NK-92 (cell line): Measurements from ENCODE around the gene TECPR1.

Experiments used
- DNase-seq: peaks from one replicate; lab custom pipeline; 2025; ENCODE audit not compliant: unreplicated experiment; lab: John Stamatoyannopoulos, UW

TECPR1 gene

DNA sequence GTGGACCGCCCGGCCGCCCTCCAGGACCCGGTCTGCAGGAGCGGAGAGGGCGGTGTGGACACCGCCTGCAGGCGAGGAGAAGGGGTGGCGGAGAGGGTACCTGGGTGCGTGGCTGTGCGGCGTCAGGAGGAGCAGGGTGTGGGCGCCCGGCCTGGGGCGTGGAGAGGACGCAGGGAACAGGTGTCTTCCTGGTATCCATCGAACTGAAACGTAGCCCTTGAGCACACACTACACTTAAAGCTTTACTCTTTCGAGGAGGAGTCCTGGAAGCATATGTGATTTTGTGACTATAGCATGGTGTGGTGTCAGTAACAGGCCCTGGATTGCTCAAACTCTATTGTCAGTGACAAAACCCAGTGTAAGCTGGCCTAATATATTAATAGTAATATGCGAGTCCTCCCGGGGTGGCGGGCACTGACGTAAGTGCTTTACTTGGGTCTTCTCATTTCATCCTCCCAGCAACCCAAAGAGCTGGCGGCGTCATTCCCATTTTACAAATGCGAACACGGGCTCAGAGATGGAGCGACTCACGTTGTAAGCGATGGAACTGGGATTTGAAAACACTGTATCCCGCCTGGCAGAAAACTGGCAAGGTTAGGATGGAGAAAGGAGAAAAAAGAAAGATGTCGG, 508 bp upstream of the TECPR1 start:
- DNase-seq = no peak

GRCh38 chr7:98251231-98251600, 816 bp downstream of the TECPR1 start:
- no peak for DNase-seq

DNA sequence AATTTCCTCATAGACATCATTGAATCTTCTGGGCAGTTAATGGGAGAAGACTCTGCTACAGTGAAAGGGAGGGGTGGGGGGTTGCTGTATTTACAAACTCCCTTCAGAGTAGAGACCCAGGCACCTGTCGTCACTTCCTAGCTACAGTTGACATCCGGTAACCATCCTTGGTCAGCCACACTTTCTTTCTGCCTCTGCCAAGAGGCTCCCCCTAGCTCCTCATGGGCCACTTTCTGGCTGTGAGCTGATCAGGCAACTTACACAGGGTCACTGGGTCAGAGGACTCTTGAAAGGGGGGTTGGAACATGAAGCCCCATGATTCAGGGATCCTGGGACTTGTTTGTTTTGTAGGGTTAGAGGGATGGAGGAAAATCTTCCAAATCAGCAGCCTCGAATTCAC, 1.2 kb downstream of the TECPR1 start:
- DNase-seq = no peak

- no peak for DNase-seq
Observed at GRCh38 chr7:98249106-98249505, 2.9 kb downstream of the TECPR1 start.

- no peak for DNase-seq
Observed at GRCh38 chr7:98248156-98248555, 3.9 kb downstream of the TECPR1 start.

DNA sequence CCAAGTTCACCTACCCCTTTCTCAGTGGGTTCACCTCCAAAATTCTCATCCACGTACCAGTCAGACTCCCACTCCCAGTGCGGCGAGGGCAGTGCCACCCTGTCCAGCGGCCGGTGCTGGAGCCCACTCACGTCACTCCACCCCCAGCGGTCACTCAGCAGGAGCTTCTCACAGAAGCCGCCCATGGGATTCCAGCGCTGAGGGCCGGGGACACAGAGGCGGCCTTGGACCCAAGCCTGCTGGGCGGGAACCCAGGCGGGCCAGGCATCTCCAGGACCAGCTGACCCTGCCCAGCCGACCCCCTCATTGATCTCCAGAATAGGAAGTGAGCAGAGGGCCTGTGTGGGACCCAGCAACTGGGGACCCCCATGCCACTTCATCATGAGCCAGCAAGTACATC, 7.2 kb downstream of the TECPR1 start:
- DNase-seq = no peak

DNA sequence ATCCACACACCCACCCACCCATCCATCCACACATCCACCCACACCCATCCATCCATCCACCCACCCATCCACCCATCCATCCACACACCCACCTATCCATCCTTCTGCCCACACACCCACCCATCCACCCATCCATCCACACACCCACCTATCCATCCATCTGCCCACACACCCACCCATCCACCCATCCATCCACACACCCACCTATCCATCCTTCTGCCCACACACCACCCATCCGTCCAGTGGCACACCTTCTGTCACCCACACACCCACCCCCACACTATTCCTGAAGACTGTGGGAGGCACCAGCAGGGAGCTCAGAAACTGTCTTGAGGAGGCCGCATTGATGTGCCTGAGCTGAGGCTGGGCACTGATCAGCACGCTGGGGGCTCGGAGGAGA, 9.1 kb downstream of the TECPR1 start:
- DNase-seq = no peak

DNA sequence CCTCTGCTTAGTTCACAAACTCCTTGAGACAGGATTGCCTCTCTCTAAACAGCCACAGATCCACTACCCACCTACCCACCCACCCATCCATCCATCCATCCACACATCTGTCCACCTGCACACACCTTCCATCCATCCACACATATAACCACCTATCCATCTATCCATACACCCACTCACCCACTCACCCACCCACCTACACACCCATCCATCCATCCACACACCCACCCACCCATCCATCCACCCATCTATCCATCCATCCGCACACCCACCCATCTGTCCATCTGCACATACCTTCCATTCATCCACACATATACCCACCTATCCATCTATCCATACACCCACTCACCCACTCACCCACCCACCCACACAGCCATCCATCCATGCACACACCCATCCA, 9.7 kb downstream of the TECPR1 start:
- DNase-seq = no peak

DNA sequence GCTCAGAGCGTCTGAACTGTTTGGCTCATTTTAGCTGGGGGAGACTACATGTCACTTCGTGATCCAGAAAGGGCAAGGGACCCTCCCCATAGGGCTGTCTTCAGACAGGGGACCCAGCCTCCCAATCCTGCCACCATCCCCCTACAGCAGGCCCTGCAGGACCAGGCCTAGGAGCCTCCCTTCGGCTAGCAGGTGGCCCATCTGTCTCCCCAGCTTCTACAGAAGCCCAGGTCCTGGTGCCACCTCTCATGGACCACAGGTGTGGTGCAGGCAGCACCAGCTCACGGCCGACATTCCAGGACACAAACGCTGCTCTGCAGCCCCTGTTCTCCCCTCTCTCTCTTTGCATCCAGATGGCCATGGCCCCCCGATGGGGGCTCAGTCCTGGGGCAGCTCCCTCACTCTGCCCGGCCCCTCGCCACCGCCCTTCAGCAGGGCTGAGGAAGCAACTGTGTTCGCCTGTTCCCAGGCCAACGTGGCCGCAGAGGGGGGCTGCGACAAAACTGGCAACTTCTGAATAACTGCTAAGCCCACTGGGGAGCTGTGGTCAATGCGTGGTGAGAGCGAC, 10.3 kb downstream of the TECPR1 start:
- DNase-seq = no peak

DNA sequence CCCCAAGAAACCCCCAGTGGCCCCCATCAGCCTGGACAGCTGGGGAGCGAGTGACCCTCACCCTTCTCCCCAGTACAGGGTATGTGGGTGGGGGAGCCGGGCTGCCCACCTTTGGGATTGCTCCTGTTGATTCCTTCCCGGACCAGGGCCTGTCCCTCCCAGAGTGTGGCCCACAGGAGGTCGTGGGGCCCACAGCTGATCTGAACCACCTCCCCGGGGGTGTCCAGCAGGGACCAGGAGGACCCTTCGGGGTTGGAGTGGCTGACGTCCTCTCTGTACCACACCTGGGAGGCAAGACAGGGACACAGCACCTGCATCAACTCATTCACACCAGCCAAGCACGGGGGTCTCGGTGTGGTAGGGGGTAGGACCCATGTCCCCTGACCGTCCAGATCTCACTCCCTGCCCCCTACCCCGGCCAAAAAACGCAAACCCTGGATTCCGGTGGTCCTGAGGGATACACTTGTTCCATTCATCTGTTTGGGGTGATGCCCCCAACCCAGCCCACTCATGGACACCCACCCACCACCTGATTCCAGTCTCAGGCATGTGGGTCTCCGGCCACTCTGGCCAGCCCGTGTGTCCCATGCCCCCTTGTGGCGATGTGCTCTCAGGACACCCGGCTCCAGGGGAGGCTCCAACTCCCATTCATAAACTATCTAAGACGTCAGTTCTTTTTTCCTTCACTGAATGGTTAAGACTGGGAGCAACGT, 10.9 kb downstream of the TECPR1 start:
- no peak for DNase-seq

DNA sequence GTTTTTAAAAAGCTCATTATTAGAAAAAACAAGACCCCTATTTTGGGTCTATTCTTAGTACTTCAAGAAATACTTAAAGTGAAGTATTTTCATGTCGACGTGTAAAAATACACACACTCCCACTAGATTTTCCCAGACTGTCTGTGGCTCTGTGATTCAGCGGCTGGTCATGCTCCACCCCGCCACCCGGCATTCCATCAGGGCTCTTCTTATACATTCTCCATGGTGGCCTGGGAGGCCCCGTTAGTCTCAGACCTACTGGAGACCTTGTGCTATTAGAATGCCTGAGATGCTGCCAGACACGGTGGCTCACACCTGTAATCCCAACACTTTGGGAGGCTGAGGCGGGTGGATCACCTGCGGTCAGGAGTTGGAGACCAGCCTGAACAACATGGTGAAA, 13.1 kb downstream of the TECPR1 start:
- DNase-seq = no peak

DNA sequence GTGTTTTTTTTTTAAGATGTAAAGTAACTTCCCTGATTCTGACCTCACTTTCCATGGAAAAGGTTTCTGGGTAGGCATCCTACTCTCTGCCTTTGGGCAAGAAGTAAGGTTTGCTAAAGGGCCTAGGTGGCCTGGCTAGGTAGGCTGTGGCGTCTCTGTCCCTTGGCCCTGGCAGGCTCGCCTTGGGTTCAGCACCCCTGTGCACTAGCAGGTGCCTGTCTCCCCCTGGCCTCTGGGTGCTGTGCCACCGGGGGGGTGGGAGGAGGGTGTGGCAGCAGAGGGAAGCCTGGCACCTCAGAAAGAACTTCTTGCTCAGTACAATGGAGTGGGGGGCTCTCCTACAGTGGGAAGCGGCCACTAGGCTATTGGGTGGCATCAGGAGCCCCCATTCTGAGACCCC, 14.0 kb downstream of the TECPR1 start:
- no peak for DNase-seq

DNA sequence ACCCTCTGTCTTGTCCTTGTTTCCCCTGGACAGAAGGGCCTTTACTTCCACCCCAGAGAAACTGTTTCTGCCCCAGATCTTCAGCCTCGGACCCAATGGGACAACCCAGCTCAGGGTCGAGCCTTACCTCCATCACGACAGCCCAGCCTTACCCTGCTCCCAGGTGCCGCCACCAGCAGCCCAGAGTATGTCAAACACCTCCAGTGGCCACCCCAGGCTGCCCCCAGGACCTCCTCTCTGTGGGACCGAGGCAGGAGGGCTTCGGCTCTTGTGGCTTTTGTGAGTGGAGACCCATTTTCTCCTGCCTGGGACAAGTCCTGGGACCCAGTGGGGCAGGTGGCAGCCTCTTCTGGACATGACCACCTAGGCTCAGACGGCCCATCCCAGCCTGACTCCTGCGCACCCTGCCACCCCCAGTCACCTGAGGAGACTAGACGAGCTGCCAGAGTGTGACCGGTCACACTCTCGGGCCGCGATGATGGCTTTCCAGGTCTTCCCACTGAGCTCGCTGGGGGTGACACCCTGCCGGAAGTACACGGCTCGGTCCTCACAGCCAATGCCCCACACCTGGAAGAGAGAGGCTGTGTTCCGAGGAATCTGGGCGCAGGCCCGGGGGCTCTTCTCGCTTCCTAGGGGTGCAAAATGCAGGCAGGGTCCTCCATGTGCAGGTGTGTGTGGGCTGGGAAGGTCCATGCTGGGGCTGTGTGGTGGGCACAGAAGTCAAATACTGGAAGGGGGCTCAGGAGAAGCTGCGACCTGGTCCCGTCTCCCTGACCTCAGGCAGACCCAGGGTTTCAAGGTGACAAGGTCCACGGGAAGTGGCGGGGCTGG, 15.5 kb downstream of the TECPR1 start:
- DNase-seq = no peak

GRCh38 chr7:98235901-98236300, 16.1 kb downstream of the TECPR1 start:
- no peak for DNase-seq

DNA sequence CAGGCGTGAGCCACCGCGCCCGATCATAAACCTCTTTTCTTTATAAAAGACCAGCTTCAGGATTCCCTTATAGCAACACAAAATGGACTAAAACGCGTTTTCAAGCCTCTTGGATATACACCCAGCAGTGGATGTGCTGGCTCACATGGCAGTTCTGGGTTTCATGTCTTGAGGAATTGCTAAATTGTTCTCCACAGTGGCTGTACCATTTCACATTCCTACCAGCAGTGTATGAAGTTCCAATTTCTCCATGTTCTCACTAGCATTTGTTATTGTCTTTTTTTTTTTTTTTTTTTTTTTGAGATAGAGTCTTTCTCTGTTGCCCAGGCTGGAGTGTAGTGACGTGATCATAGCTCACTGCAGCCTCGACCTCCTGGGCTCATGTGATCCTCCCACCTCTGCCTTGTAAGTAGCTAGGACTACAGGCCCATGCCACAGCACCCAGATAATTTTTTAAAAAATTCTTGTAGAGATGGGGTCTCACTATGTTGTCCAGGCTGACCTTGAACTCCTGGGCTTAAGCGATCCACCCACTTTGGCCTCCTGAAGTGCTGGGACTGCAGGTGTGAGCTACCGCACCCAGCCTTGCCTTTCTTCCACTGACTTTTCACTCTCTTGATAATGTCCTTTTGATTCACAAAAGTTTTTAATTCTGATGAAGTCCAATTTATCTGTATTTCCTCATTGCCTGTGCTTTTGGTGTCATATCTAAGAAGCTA, 17.4 kb downstream of the TECPR1 start:
- DNase-seq = no peak

GRCh38 chr7:98233219-98234070, 18.6 kb downstream of the TECPR1 start:
- DNase-seq = no peak

- DNase-seq = no peak
Observed at GRCh38 chr7:98232799-98233198, 19.2 kb downstream of the TECPR1 start.

GRCh38 chr7:98232263-98232585, 19.8 kb downstream of the TECPR1 start:
- DNase-seq = no peak

- DNase-seq = no peak
Observed at GRCh38 chr7:98231493-98232262, 20.4 kb downstream of the TECPR1 start.
